ENCODE data around the gene HPS1. TPM values are rescaled to one million over a fixed set of nuclear protein-coding genes. Genes with fewer than 3 reads are reported as not detected.

The HPS1 gene
- total RNA-seq, 2 donors from 2014 or later, result 78.8 to 124 TPM

DNA sequence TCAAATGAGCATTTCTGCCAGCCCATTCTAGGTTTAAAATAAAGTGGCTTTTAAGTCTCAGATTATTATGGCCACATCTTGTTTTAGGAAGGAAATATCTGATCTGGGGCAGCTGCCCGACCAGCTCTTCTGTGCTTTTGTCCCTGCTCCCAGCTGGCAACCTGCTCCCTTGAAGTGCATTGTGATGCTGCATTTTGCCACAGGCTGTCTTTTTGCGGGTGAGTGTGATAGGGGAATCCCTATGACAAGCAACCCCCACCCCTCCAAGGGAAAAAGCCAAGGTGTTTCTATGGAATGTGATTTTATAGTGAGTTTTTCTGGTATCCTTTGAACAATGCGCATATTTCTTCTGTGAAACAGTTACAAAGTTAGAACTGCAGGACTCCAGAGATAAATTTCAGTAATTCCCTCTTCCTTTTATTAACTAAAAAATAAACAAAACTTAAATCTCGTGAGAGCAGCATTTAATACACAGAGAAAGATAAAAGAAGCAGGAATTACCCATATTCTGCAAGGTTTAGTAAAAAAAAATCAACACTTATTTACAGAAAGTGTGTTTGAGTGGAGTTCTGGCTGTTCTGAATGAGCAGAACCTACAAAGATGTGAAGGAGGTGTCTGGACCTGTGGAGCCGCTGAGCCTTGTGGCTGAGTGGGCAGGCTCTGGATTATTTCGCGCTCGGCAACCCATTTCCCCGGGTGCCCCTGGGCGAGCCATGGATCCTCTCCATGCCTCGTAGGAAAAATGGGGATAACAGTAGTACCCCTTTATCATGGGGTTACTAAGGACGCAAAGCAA, 10.1 kb upstream of the HPS1 start:
- H3K27me3 Mint-ChIP-seq, result peaks cover 14 to 22% of the 10 kb centered on the region in 2 donors
- no peaks in the 10 kb centered on the region for H3K9me3 Mint-ChIP-seq
- ATAC-seq (no peak), DNase-seq (ENCODE audit: low spot score) (no peak)
- H3K27ac Mint-ChIP-seq, result no peak overlapping the region
- no peak overlapping the region for H3K4me3 Mint-ChIP-seq
- no peaks in the 10 kb centered on the region for H3K36me3 Mint-ChIP-seq
- no peaks in the 10 kb centered on the region for H3K4me1 Mint-ChIP-seq (ENCODE audit: low read depth in 2 of 2)

DNA sequence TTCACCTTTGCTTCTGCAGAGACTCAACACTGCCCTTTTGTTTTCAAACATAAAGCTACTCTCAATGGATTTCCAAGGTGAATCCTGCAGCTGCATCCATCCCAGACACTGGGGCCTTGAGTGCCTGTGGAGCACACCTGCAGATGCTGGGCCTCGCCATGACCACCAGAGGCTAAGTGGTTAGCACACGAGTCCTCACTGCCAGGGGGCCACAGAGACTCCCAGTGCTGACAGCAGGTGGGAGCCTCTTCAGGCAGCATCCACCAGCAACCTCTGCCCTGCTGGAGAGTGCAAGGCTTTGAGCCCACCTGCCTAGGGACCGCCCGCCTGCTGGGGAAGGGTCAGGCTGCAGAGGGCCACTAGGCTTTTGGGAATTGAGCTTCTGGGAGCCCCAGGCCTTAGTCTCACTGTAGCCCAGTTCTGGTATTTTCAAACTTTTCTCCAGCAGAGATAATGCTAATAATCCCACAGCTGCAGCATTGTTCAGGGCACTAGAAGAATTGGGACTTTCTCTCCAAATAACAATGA, 9.4 kb upstream of the HPS1 start:
- H3K4me3 Mint-ChIP-seq, result no peak overlapping the region
- no peaks in the 10 kb centered on the region for H3K4me1 Mint-ChIP-seq (ENCODE audit: low read depth in 2 of 2)

DNA sequence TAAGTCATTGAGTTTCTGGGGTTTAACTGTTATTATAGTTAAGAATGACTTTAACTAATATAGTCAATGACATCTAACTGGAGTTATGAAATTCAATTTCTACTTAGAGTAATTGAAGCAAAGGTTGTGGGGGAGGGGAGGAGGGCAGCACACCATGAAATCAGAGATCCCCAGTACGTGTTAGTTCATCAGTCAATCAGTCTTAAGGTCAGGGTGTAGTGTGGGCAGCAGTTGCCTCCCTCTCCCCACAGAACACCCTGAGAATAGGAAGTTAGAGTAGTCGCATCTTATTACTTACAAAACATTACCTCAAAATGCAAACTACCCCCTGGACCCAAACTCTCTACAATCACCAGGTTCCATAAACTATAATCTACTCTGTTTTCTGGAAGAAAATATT, 7.0 kb upstream of the HPS1 start:
- H3K27me3 Mint-ChIP-seq, result peaks cover 25 to 40% of the 10 kb centered on the region in 2 donors
- H3K4me1 Mint-ChIP-seq (ENCODE audit: low read depth in 2 of 2), result no peaks in the 10 kb centered on the region
- DNase-seq (ENCODE audit: low spot score), result no peak
- no peak overlapping the region for H3K27ac Mint-ChIP-seq
- no peak overlapping the region for H3K4me3 Mint-ChIP-seq
- no peaks in the 10 kb centered on the region for H3K9me3 Mint-ChIP-seq
- H3K36me3 Mint-ChIP-seq, result no peaks in the 10 kb centered on the region
- no peak for ATAC-seq

More for the DNA sequence above, 9.4 kb upstream of the HPS1 start:
- Mint-ChIP-seq H3K27me3 (peaks cover 16 to 30% of the 10 kb centered on the region in 2 donors), H3K36me3 (no peaks in the 10 kb centered on the region), H3K9me3 (no peaks in the 10 kb centered on the region), H3K27ac (no peak overlapping the region)
- ATAC-seq, result no peak
- DNase-seq (ENCODE audit: low spot score), result no peak

DNA sequence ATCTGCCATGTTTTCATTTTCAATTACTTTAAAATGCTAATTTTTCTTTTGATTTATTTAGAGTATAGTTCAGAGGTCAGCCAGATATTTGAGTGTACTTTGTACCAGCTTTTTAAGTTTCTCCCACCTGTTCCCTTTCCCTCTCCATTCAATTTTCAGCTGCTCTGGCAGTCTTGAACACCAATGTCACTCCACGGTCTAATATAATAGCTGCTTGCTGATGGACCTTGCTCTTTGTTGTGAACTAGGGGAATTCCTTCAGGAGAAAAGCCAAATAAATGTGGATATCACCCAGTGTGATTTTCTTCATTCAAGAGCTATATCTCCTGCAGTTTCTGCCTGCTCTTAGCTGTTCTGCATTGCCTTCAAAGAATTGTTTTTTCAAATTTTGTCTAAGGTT, 3.9 kb upstream of the HPS1 start:
- H3K4me3 Mint-ChIP-seq, result no peak overlapping the region

DNA sequence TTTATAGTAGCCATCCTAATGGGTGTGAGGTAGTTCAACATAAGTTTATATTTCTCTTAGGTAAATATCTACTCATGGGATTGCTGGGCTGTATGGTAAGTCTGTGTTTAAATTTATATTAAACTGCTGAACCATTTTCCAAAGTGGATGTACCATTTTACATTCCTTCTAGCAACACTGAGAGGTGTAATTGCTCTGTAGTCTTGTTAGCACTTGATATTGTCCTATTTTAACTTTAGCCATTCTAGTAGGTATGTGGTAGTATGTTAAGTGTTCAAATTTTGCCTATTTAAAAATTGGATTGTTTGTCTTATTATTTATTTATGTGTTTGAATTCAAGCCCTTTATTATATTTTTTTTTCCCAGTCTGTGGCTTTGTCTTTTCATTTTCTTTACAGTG, 2.6 kb upstream of the HPS1 start:
- H3K27me3 Mint-ChIP-seq, result peaks cover 17 to 28% of the 10 kb centered on the region in 2 donors
- H3K27ac Mint-ChIP-seq, result no peak overlapping the region
- H3K9me3 Mint-ChIP-seq, result no peaks in the 10 kb centered on the region
- peaks cover 6% of the 10 kb centered on the region for H3K36me3 Mint-ChIP-seq
- ATAC-seq (no peak), DNase-seq (ENCODE audit: low spot score) (no peak)
- peaks cover 23 to 24% of the 10 kb centered on the region in 2 donors for H3K4me1 Mint-ChIP-seq (ENCODE audit: low read depth in 2 of 2)
- no peak overlapping the region for H3K4me3 Mint-ChIP-seq

More for the DNA sequence above, 3.9 kb upstream of the HPS1 start:
- Mint-ChIP-seq H3K27me3 (peaks cover 17 to 28% of the 10 kb centered on the region in 2 donors), H3K36me3 (no peaks in the 10 kb centered on the region), H3K9me3 (no peaks in the 10 kb centered on the region), H3K4me1 (ENCODE audit: low read depth in 2 of 2) (peaks cover 12 to 13% of the 10 kb centered on the region in 2 donors), H3K27ac (no peak overlapping the region)
- no peak for ATAC-seq
- DNase-seq (ENCODE audit: low spot score), result no peak

DNA sequence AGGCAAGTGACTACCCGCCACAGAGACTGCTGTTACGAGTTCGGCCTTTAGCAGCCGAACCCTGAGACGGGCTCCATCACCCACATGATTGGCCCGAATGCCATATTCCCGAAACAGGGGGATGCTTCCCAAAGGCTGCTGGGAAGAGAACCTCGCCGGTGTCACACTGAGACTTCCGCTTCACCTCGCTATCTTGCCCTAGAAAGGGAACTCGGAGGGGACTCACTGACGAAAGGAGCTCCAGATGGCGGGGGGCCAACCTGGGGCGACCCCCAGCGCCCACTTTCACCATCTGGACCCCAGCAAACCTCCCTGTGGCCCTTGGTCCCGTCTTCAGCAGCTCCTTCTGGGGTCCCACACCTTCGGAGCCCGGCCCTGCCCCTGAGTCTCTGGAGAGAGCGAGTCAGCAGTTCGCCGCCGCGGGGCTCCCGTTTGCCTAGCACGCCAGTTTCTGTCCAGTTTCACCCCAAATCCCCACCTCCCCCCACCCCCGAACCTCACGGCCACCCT, 529 bp downstream of the HPS1 start:
- H3K9me3 Mint-ChIP-seq, result no peaks in the 10 kb centered on the region
- H3K4me1 Mint-ChIP-seq (ENCODE audit: low read depth in 2 of 2), result peaks cover 40 to 43% of the 10 kb centered on the region in 2 donors
- H3K36me3 Mint-ChIP-seq, result peaks cover 23% of the 10 kb centered on the region

DNA sequence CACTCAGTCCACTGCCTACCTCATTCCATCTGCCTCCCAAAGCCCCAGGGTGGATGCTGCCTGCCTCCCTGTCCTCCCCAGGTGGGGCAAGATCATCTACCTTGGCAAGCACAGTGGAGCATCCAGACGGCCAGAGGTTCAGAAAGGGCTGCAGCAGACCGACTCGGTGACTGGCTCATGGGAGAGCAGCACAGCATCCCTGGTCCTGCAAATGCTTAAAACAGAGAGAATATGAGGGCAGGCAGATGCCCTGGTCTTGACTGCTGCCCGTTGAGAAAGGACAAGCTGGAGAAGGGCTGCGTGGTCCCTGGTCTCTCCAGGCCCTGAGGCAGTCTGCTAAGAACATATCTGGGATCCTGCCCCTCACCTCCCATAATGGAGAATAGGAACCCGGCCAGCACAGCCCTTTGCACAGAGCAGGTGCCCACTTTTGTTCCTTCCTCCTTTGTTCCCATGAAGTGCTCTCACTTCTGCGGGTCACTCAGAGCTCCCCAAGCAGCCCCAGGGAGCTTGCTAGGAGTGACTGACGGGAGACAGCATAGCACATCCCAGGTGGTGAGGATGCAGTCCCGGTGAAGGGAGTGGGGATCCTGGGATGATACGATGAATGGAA, 1.4 kb downstream of the HPS1 start:
- peak overlapping the region; percentile 57 to 72 for H3K27ac Mint-ChIP-seq
- peak overlapping the region; percentile 89 for H3K4me3 Mint-ChIP-seq
- H3K27me3 Mint-ChIP-seq, result peaks cover 2 to 5% of the 10 kb centered on the region in 2 donors
- DNase-seq (ENCODE audit: low spot score) (no peak), ATAC-seq (no peak)
- H3K9me3 Mint-ChIP-seq, result no peaks in the 10 kb centered on the region
- peaks cover 24% of the 10 kb centered on the region for H3K36me3 Mint-ChIP-seq
- H3K4me1 Mint-ChIP-seq (ENCODE audit: low read depth in 2 of 2), result peaks cover 40 to 44% of the 10 kb centered on the region in 2 donors

More for the DNA sequence above, 529 bp downstream of the HPS1 start:
- DNase-seq (ENCODE audit: low spot score) (no peak), ATAC-seq (peak; percentile 52 to 55)
- Mint-ChIP-seq H3K4me3 (peak overlapping the region; percentile 89), H3K27ac (peak overlapping the region; percentile 57 to 72), H3K27me3 (peaks cover 10 to 11% of the 10 kb centered on the region in 2 donors)

DNA sequence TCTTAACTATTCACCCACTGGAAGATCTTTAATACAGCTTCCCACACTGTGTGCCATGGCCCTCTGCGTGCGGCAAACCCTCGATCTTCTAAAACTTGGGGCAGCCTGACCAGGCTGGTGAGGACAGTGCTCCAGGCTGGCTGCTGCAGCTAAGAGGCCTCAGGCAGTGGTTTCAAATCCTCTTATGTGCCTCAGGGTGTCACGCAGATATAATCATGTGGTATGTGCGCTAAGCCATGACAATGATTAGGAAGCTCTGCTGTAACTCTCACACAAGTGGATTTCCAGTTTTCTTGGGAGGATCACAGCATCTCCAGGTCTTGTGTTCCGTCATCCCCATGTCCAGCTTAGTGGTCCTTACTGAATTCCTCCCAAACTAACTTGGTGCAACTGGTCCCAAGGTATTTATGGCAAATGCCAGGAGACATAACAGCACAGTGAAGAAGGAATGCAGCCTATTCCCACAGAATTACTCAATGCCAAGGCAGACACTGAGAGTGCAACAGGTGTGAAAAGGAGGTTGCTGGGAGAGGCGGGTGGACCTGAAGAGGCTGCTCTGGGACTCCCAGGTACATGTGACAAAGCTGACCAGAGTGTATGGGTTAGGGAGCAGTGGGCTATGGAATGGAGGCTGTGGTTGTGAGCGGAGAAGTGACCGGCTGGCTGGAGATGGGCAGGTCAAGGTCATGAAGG, 2.3 kb downstream of the HPS1 start:
- Mint-ChIP-seq H3K27me3 (no peaks in the 10 kb centered on the region), H3K36me3 (peaks cover 29% of the 10 kb centered on the region), H3K4me3 (peak overlapping the region; percentile 78), H3K9me3 (no peaks in the 10 kb centered on the region), H3K4me1 (ENCODE audit: low read depth in 2 of 2) (peaks cover 42 to 44% of the 10 kb centered on the region in 2 donors), H3K27ac (peak overlapping the region; percentile 14 to 72)
- ATAC-seq, result no peak
- no peak for DNase-seq (ENCODE audit: low spot score)

DNA sequence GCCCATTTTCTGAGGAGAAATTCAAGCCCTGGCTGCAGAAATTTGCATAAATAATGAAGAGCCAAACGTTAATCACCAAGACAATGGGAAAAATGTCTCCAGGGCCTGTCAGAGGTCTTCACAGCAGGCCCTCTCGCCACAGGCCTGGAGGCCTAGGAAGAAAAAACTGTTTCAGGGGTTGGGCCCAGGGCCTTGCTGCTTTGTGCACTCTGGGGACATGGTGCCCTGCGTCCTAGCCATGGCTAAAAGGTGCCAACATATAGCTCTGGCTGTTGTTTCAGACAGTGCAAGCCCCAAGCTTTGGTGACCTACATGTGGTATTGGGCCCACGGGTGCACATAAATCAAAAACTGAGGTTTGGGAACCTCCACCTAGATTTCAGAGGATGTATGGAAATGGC, 8.0 kb downstream of the HPS1 start:
- no peak for ATAC-seq
- Mint-ChIP-seq H3K36me3 (peaks cover 36% of the 10 kb centered on the region), H3K27ac (no peak overlapping the region), H3K9me3 (no peaks in the 10 kb centered on the region), H3K4me1 (ENCODE audit: low read depth in 2 of 2) (peaks cover 27 to 32% of the 10 kb centered on the region in 2 donors), H3K27me3 (no peaks in the 10 kb centered on the region), H3K4me3 (no peak overlapping the region)
- DNase-seq (ENCODE audit: low spot score), result no peak

DNA sequence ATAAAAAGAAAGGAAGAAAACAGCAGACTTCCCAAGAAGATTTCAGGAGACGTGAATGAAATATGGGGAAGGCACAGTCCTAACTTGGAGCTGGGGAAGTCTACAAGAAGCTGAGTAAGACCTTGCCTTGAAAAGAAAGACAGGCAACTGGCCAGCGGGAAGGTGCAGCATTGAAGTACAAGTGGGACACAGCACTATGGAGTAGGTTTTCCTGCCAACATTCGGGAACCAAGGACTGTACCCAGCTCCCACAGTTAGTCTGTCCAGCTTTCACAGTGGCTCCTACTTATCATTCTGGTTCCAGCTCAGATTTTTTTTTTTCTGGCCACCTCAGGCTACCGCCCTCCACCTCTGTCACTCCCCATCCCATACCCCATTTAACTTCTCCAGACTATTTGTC, 10.0 kb downstream of the HPS1 start:
- peaks cover 37% of the 10 kb centered on the region for H3K36me3 Mint-ChIP-seq
- no peak overlapping the region for H3K4me3 Mint-ChIP-seq
- no peaks in the 10 kb centered on the region for H3K27me3 Mint-ChIP-seq
- DNase-seq (ENCODE audit: low spot score), result no peak
- H3K4me1 Mint-ChIP-seq (ENCODE audit: low read depth in 2 of 2), result peaks cover 16 to 20% of the 10 kb centered on the region in 2 donors
- H3K9me3 Mint-ChIP-seq, result no peaks in the 10 kb centered on the region
- H3K27ac Mint-ChIP-seq, result no peak overlapping the region
- no peak for ATAC-seq

DNA sequence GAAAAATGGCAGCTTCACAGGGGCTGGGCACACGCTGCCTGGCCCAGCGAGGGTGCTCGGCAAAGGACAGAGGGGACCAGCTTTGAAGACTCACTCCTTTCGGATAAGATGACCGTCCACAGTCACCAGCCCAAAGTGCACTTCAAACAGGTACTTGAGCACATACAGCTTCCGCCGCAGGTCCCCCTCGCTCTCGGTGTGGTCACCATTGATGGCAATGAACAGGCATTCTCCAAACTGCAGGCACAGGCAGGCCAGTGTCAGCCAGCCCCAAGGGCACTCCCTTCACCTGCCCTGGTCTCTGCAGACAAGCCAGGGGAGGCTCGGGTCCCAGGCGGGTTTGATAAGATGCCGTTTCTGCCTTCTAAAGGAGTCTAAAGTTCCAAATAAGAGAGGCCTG, 11.6 kb downstream of the HPS1 start:
- Mint-ChIP-seq H3K27me3 (no peaks in the 10 kb centered on the region), H3K36me3 (peaks cover 43% of the 10 kb centered on the region), H3K9me3 (no peaks in the 10 kb centered on the region), H3K4me3 (no peak overlapping the region), H3K27ac (no peak overlapping the region), H3K4me1 (ENCODE audit: low read depth in 2 of 2) (peaks cover 10 to 17% of the 10 kb centered on the region in 2 donors)
- no peak for DNase-seq (ENCODE audit: low spot score)
- no peak for ATAC-seq

DNA sequence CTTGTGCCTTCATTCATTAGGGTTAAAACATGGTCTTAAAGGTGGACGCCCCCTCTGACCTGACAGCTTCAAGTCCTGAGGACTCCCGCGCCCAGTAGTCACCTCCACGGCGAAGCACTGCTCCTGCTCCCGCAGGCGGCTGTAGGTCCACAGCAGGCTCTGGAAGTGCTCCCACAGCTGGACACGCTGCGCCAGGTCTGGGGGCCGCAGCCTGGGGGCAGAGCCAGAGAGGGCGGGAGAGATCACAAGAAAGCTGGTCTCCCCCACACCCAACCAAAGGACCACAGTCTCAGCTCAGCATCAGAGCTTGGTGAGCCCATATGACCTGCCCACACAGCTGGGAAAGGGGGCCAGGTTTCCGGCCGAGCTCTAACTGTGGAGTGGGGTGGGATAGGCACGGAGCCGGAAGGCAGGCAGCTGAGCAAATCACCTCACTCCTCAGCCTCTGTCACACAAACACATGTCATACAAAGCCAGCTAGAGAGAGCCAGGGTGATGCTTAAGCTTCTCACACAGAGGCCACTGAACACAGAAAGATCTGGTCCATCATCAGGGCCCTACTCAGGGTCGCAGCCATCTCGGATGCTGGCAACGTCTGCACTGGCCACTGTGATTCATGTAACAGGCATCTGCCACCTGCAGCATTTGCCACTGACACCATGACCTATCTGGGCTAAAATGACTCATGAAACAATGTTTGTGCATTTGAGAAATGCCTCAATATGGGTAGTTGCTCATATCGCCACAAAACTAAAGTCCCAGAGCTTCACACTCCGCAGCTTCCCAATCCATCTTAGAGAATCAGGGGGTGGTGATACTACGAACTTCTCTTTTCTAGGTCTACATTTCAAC, 12.6 kb downstream of the HPS1 start:
- H3K36me3 Mint-ChIP-seq, result peaks cover 38% of the 10 kb centered on the region
- H3K27me3 Mint-ChIP-seq, result no peaks in the 10 kb centered on the region
- ATAC-seq, result no peak
- H3K4me3 Mint-ChIP-seq, result no peak overlapping the region
- no peak for DNase-seq (ENCODE audit: low spot score)
- peaks cover 10 to 15% of the 10 kb centered on the region in 2 donors for H3K4me1 Mint-ChIP-seq (ENCODE audit: low read depth in 2 of 2)
- H3K27ac Mint-ChIP-seq, result no peak overlapping the region
- no peaks in the 10 kb centered on the region for H3K9me3 Mint-ChIP-seq

DNA sequence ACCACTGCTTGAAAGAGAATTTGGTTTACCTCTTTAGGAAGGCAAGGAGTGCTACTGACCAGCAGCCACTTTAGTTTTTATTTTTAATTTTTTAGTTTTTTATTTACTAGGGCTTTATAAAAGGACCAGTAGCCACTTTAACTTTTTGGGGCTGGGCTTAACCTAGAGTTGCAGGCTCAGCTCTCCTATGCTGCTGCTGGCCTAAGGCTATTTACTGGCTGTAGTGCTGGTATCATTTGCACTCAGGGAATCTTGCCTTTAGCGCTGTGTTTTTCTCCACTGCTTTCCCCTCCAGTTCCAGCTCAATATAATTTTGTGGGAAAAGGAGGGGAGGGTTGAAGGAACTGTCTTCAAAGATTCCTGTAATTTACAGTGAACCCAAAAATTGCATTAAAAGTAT, 13.4 kb downstream of the HPS1 start:
- Mint-ChIP-seq H3K9me3 (no peaks in the 10 kb centered on the region), H3K27me3 (no peaks in the 10 kb centered on the region), H3K27ac (no peak overlapping the region), H3K4me1 (ENCODE audit: low read depth in 2 of 2) (peaks cover 6 to 11% of the 10 kb centered on the region in 2 donors), H3K36me3 (peaks cover 36% of the 10 kb centered on the region), H3K4me3 (no peak overlapping the region)
- DNase-seq (ENCODE audit: low spot score), result no peak
- ATAC-seq, result no peak

Measured in natural killer cell treated with Interleukin-12 subunit alpha and Interleukin-12 subunit beta and Interleukin-15 and Interleukin-18, amount 100 ng/mL, for 72 hours (primary cell).